Measurements from ENCODE around the gene RBM20.
"Not testable (repeated sequence)": the region's sequence is repeated elsewhere in the genome, so short reads cannot be mapped to it uniquely, and the experiment has no call there.

The RBM20 gene

DNA sequence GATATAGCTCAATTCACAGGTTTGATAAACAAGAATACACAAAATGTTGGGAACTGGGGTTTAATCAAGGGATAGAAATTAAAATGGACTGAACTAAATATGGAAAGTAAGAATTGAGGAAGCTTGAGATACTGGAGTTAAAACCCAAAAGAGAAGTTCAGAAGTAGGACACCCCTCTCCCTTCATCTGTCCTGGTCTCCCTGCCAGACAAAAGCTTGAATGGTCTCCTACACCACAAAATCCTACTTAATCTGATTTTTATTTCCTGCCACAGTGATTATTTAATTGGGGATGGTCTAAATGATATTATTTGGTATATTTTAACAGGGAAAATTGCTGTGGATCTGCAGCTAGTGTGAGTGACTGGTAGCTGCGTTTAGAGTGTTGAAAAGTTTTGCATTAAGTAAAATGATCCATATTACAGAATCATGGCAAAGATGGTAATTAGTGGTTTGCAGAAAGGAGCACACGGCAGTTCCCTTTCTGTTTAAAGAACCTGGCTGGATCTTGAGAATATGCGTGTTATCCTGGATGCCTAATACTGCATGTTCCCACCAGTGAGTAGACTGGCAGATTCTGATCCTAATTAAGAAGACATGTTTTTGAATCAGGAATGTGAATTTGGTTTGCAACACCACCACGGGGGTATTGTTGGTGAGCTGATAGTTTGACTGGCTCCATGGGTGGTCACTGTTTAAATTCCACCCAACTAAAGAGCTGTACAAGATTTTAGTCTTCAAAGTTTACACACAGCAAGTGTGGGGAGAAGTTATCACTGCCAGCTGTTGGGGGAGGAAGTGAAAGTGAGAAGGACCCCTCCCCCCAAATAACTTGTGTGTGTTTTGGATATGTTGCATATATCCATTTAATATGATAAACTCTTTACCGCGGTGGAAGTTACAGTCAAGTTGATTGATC lies 5.5 kb downstream of the RBM20 start:
- DNase-seq (ENCODE audit: low spot score) = no peak

DNA sequence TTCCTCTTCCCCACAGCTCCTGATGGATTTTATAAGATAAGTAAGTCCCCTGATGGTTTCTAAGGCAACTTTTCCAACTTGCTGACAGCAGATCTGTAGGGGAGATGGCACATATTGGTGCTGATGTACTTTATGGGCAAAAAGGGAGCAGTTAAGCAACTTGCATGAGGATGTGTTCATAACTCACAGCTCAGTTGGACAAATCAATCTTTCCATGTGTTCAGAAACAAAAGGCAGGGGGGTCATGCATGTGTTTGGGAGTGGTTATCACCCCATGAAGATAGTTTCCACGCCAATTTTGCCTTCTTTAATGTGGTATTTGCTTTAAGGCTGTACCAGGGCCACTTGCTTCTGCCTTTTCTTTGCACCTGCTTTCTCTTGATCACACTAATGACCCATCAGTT lies 6.1 kb downstream of the RBM20 start:
- no peak for DNase-seq (ENCODE audit: low spot score)

DNA sequence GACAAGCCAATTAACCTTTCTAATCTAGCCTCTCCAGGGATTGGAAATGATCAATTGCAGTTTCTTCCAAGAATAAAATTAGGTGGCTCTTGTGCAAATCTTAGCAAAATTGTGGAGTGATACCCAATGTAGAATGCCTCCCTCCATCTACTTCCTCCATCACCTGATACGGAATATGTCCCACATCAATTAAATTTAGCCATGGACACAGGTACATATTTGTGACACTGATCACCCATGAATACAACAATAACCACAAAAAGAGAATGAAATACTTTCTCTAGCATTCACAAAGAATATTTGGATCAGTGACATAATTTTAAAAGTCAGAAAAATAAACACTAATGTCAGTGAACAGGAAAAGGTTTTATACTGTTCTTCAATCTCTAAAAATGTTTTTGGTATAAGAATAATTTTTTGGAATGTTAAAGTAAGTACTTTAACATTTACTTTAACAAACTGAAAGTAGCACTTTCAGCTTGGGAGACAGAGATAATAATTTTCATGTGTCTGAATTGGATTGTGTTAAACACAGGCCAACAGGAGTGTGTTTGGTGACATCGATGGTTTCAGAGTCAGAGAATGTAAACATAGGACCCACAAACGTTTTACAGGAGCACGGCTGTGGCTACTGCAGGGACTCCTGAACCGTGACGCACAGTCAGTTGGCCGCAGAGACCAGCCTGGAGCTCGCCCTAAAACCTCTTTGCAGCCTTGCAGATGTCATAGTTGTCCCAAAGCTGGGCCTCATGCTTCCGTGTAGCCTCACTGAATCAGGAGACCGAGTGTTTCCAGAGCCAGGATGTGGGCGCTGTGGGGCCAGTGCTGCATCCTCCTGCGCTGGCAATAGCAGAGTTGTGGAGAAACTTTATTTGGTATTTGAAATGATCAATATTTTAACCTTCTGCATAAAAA lies 7.2 kb downstream of the RBM20 start:
- no peak for DNase-seq (ENCODE audit: low spot score)

DNA sequence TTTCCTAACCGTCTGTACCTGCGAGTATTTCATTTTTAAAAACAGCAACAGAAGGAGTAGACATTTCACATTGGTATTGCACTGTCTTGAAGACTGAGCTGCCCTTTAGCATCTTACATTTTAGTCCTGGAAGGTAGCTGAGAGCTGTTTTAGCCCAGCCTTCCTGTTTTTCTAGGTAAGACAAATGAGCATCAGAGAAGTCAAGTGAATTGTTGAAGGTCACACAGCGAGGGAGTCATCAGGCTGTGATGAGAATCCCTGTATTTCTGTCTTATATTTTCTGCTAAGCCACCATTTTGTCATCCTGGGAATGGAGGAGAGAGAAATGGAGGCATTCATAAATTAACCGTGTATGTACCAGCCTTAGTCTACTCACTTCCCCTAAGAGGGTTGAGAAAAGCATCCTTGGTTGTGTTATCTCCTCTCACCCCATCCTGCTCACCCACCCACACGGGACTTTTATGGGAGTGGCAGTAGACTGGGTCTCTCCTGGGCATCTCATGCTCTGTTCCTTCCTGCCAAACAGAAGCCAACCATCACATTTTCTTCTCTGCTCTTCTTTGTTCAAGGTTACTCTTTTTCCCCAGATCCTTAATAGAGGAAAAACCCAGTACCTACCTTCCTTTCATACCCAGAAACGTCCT lies 8.5 kb downstream of the RBM20 start:
- DNase-seq (ENCODE audit: low spot score) = no peak

DNA sequence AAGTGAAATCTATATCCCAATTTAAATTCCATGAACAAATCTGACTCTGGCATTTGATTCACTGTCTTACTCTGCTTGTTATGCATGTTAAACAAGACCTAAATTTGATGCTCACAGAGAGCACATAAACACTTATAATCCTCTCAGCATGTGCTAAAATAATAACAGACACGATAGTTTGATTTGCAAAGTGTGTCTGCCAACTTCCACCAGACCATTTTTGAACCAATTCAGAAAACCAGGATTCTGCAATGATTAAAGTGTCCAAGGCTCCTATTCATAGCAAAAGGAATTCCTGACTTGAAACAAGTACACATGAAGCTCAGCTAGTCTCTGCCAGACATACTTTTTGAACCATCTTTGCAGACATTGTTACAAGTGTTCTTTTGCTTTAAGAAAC lies 11.2 kb downstream of the RBM20 start:
- no peak for DNase-seq (ENCODE audit: low spot score)

DNA sequence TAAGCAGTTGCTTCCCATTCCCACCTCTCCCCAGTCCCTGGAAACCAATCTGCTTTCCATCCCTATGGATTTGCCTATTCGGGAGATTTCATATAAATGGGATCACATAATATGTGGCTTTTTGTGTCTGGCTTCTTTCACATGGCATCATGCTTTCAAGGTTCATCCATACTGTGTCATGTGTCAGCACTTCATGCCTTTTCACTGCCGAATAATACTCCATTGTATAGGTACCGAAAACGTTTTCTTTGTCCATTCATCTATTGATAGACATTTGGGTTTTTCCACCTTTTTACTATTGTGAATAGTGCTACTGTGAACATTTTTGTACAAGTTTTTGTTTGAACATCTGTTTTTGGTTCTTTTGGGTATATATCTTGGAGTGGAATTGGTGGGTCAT lies 12.5 kb downstream of the RBM20 start:
- DNase-seq (ENCODE audit: low spot score) = no peak

DNA sequence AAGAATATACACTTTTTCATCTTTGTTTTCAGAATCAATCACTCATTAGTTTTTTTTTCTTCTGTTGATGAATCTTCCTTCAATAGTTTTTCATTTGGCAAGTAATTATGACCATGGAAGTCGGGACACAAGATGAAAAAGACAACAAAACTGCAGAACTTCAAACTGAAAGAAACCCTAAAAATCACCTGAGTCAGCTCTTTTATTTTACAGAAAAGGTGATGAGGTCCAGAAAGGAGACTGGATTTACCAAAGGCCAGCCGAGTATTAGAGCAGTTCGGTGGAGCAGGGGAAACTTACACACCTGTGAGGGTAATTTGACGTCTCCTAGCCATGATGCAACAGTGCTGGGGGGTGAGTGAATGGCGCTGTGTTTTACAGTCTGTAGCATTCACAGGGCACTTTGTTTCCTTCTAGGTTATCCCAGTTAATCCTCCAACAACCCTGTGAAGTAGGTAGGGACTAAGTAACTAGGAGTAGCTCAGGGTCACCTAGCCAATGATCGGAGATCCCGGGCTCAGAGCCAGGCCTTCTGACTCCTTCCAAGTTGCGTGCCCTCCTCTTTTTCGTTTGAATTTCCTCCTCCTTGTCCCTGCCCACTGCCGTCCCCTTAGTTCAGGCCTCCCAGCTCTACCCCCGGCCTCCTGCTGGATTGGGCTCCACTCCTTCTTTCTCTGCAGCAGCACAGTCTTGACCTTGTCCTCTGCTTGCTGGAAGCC lies 14.0 kb downstream of the RBM20 start:
- DNase-seq (ENCODE audit: low spot score) = no peak

DNA sequence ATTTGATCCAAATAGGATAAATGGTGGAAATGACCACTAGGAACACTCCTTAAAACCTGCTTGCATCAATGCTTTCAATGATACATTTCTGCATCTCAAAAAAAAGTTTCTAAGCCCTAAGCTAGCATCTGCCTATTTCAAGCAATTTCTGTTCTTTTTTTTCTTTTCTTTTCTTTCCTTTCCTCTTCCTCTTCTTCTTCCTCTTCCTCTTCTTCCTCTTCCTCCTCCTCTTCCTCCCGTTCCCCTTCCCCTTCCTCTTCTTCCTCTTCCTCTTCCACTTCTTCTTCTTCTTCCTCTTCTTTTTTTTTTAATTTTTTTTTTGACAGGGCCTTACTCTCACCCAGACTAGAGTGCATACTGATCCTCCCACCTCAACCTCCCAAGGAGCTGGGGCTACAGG lies 15.4 kb downstream of the RBM20 start:
- no peak for DNase-seq (ENCODE audit: low spot score)

DNA sequence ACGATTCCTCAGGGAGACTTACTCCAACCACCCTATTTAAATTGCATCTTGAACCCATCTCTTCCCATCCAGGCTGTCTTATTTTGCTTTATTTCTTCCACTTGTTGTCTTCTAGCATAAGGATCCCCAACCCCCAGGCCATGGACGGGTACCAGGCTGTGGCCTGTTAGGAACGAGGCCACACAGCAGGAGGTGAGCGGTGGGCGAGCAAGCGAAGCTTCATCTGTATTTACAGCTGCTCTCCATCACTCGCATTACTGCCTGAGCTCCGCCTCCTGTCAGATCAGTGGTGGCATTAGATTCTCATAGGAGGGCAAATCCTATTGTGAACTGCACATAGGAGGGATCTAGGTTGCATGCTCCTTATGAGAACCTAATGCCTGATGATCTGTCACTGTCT lies 16.2 kb downstream of the RBM20 start:
- not testable (repeated sequence) for DNase-seq (ENCODE audit: low spot score)

DNA sequence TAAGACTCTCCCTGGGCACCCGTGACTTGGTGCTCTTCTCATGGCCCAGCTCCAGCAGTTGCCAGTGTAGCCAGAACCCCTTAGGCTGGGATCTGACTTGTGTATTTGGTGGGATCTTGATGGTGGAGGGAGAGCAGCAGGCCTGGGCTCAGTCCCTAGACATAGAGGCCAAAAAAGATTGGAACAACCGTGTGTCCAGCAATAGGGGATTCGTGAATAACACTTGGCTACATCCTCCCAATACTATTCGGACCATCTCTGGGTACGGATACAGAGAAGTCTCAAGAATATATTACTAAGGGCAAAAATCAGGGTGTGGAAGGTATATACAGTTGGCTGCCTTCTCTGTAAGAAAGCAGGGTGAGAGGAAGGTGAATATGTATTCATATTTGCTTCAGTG lies 17.2 kb downstream of the RBM20 start:
- DNase-seq (ENCODE audit: low spot score) = no peak

DNA sequence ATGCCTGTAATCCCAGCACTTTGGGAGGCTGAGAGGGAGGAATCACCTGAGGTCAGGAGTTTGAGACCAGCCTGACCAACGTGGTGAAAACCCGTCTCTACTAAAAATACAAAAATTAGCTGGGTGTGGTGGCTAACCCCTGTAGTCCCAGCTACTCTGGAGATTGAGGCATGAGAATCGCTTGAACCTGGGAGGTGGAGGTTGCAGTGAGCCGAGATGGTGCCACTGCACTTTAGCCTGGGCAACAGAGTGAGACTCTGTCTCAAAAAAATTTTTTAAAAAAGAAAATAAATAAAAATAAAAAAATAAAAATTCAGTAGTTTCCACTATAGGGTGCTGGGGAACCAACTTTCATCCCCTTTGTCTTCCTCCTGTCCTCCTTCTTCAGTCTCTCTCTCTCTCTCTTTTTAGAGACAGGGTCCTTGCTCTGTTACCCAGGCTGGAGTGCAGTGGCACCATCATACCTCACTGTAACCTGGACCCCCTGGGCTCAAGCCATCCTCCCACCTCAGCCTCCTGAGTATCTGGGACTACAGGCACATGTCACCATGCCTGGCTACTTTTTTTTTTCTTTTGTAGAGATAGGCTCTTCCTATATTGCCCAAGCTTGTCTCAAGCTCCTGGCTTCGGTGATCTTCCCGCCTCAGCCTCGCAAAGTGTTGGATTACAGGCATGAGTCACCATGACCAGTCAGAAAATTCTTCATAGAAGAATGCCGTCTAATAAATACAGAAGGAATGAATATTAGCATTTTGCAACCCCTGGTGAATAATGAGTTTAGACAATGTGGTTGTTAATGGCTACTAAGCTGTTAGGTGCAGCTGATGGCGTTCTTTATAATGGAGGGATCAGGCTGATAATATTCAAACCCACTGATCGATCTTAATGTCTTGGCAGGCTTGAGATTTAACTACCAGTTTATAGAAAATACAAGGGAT lies 20.6 kb downstream of the RBM20 start:
- DNase-seq (ENCODE audit: low spot score) = peak; percentile 89

DNA sequence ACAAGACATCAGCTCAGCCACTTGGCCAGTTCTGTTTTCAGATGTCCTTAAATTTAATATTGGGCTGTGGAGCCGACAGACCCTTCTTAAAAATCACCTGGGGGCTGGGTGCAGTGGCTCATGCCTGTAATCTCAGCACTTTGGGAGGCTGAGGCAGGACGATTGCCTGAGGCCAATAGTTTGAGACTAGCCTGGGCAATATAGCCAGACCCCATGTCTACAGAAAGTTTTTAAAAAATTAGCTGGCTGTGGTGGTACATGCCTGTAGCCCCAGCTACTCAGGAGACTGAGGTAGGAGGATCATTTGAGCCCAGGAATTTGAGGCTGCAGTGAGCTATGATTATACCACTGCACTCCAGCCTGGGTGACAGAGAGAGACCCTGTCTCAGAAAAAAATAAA lies 22.1 kb downstream of the RBM20 start:
- not testable (repeated sequence) for DNase-seq (ENCODE audit: low spot score)

DNA sequence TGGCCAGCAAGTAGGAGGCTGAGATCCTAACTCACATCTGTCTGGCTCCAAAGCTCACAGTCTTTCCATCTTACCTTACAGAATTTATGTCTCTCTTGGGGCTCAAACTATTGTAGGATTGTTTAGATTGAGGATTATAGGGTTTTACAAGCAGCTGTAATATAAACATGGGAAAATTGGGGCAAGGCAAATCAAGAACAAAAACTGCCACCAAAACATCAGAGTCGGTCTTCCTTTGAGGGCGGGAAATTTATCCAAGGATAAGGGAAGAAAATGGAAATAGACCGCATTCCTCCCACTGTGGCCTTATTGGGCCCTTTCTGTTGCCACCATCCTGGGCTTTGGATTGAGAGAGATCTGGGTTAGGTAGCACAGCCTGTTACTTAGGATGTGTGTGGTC lies 22.5 kb downstream of the RBM20 start:
- no peak for DNase-seq (ENCODE audit: low spot score)

DNA sequence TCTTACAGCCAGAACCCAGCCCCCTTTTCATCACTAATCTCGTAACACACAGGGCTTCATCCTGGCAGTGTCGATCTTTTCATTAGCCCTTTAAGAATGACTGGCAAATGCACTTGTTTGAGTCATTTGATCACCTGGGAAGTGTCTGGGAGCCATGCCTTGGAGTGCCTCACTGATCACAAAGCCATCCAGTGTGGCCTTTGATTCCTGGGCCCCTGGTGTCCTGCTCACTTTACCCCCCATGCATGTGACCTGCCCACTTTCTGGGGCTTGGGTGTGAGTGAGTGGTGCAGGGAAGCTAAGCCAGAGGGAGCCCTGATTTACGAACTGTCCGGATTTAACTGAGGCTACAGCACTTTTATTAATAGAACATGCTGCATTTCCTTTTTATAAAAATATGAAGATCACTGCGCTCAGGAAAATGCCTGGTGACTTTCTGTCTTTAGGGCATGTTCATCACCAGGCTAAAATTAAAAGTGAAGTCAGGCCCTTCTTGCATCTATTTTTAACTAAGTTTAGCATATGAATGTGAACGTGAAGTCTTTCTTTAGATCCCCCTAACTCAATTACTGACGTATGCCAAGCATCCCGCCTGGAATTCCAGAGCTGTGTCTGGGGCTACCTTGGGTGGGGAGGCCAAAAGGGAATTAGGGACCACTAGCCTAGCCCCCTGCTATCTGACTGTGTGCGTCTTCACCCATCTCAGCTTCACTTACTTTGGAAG lies 23.6 kb downstream of the RBM20 start:
- DNase-seq (ENCODE audit: low spot score) = no peak

DNA sequence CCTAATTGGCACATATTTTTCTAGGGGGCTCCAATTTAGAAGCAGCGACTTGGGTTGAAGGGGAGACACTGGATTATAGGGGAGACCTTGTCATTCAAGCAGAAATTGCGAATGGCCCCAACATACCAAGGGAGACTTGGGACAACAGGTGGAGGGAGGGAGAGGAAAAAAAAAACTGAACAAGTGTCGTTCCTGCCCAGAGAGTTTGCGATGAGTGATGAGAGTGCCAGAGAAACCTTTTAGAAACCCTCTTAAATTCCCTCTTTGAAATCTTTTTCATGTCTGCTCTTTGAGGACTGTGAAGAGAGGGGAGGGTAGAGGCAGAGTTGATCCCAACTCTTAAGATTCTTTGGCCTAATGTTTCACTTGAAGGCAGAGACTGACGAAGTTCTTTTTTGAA lies 24.3 kb downstream of the RBM20 start:
- DNase-seq (ENCODE audit: low spot score) = no peak

DNA sequence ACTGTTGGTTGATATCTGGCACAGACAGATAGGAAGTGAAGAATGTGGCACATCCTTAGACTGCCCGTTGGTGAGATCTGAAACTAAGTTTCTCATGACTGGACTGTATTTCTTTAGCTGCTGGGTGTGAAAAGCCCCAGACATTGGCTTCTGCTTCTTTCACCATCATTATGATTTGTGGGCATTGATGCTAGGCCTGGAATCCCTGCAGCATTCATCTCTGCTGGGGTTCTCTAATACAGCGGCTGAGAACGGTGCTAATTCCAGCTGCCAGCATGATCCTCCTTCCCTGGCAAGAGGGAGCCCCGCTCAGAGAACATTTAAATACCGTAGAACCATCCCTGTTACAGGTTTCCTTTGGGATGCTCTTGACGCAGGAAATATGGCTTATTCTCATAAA lies 26.2 kb downstream of the RBM20 start:
- no peak for DNase-seq (ENCODE audit: low spot score)

DNA sequence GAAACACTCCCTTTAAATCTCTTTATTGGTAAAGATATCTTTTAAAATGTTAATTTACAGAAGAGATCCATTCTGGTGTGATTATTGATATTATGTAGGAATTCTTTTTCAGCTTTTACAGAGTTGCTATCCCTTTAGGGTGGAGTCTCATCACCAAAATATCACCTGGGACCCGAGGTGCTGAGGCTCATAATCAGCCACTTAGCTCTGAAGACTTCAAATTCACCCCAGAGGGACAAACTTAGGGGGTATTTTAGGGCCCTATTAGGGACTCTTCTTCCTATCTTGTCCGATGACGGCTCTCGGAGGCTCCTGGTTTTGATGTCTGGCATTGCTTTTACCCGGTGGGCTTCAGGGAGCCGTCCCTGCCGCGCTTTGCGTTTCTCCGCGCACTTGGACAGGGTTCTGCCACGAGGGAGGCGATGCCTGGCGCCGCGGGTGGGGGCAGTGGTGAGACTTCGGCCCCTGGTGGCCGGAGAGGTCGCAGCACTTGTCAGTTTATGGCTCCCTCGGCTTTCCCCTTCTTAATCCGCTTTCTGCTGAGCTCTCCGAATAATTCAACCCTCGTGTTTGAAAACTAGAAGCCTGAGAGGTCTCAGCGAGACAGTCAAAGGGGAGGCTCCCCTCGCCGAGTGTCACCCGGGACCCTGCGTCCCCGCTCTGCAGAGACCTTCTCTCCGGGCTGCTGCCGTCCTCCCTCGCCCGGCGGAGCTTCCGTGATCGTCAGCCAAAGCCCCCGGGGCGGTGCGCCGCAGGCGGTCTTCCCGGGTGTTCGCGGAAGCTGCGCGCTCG lies 27.8 kb downstream of the RBM20 start:
- DNase-seq (ENCODE audit: low spot score) = no peak

DNA sequence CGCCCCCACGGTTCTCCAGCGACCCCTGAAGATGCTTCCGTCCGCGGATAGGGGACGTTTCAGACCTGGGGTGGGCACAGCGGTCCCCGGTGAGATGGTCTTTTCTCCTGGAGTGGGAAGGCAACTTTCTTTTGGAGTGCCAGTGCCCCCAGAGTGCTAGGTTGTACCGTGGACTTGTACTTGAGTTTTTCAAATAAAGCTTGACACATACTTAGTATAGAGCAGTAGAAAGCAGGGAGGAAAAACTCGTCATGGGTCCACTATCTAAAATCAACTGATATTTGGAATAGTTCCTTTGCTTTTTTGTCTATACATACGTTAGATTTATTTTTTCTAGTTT lies 28.4 kb downstream of the RBM20 start:
- DNase-seq (ENCODE audit: low spot score) = no peak

DNA sequence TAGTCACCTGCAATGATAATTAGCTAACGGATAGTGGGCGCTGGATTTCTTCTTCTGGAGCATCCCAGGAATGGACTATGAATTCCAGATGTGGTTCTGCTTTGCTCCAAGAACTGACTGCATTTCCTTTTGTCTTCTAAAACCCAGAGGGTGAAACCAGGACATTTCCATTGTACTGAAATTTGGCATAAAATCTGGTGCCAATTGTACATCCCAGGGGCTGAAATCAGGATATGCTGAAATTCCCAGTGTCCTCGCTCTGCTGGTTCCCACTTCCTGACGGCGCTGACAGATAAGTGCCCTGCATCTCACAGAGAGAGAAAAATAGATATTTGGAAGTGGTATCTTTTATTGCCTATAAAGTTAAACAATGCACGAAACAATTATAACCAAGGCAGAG lies 31.9 kb downstream of the RBM20 start:
- no peak for DNase-seq (ENCODE audit: low spot score)

Measured in RKO (cell line).